Natural killer cell (primary cell): ENCODE data around the gene ALDH6A1. TPM values are rescaled to one million over a fixed set of nuclear protein-coding genes. Genes with fewer than 3 reads are reported as not detected.
A peak's percentile ranks its signal among the peaks of the same experiment; 100 is the strongest.
"Not testable (repeated sequence)": the region's sequence is repeated elsewhere in the genome, so short reads cannot be mapped to it uniquely, and the experiment has no call there.

Experiments used
- ATAC-seq, 3 donors: fragments of 150-1000 bp in 2 of 3; fragments of 200-7000 bp in 1 of 3; cut with Tn5 transposase; 1 replicate in 1 of 3; 2 replicates in 2 of 3; pipeline ENCODE4 v1.10.0; 2021; ENCODE audit warnings: mild to moderate bottlenecking in 2 of 3, moderate library complexity in 2 of 3
- DNase-seq, 2 donors: peaks; one replicate each; pipeline versions ENCODE4 v3.0.0 to v3.0.0-alpha.2; 2013 to 2021; ENCODE audit warnings: mixed read lengths in 1 of 2
- H3K27ac ChIP-seq: one replicate; pipeline ENCODE4 v1.5.1; 2013; ENCODE audit warnings: mild to moderate bottlenecking, low read length
- H3K27me3 ChIP-seq: one replicate; pipeline ENCODE4 v1.6.1; 2013; ENCODE audit warnings: low read length; ENCODE audit not compliant: control insufficient read depth, insufficient read depth
- H3K36me3 ChIP-seq: one replicate; pipeline ENCODE4 v1.6.1; 2013; ENCODE audit warnings: low read length; ENCODE audit not compliant: control insufficient read depth, insufficient read depth
- H3K4me1 ChIP-seq: one replicate; pipeline ENCODE4 v1.6.1; 2013; ENCODE audit warnings: low read length; ENCODE audit not compliant: control insufficient read depth, insufficient read depth
- H3K4me3 ChIP-seq: one replicate; pipeline ENCODE4 v1.5.1; 2013; ENCODE audit warnings: low read length
- H3K9me3 ChIP-seq: one replicate; pipeline ENCODE4 v1.6.1; 2013; ENCODE audit warnings: low read length; ENCODE audit not compliant: control insufficient read depth, insufficient read depth
- H3K27ac Mint-ChIP-seq, 2 donors: one replicate each; pipeline ENCODE4 v1.8.0; 2022; ENCODE audit warnings: mild to moderate bottlenecking in 2 of 2, mixed read lengths in 2 of 2, moderate library complexity in 1 of 2
- H3K27me3 Mint-ChIP-seq, 2 donors: one replicate each; pipeline ENCODE4 v1.8.0; 2022; ENCODE audit warnings: low read depth in 2 of 2, mixed read lengths in 2 of 2
- H3K36me3 Mint-ChIP-seq: one replicate; pipeline ENCODE4 v1.8.0; 2022; ENCODE audit warnings: mixed read lengths
- H3K4me1 Mint-ChIP-seq, 2 donors: one replicate each; pipeline ENCODE4 v1.8.0; 2022; ENCODE audit warnings: mixed read lengths in 2 of 2
- H3K4me3 Mint-ChIP-seq: one replicate; pipeline ENCODE4 v1.8.0; 2022; ENCODE audit warnings: mild to moderate bottlenecking, moderate library complexity, mixed read lengths
- H3K9me3 Mint-ChIP-seq, 2 donors: one replicate each; pipeline ENCODE4 v1.8.0; 2022; ENCODE audit warnings: mixed read lengths in 2 of 2
- WGBS: methylation state at CpG from one replicate; pipeline ENCODE4 v1.1.7; 2013; ENCODE audit warnings: missing lambda C conversion rate; ENCODE audit not compliant: insufficient coverage; 5-methylcytosine and 5-hydroxymethylcytosine counted together
- intact Hi-C: fragments of 100-400 bp; cut with micrococcal nuclease; formaldehyde crosslinking; loops from one replicate; pipeline ENCODE4 v1.14.2; 2022
- total RNA-seq, 4 donors: library from RNA; stranded (reverse); fragments of 120-200 nt in 1 of 4; gene quantifications; one replicate each; pipeline versions ENCODE4 v1.2.3 to v1.2.4, GENCODE V29; 2013 to 2022
- TF ChIP-seq, protein P1 (sequence below): fragments of 200-600 bp; IDR thresholded peaks from one replicate; pipeline ENCODE4 v1.8.0; 2022; ENCODE audit warnings: antibody characterized with exemption

Gene ALDH6A1
- total RNA-seq, 3 donors from 2014 or later (not counting 1 experiment from before 2014, with no cell fraction given) = 8.5 to 9.6 (median 9.5) TPM

GRCh38 chr14:74111395-74112216, 27.4 kb upstream of the ALDH6A1 start:
- not testable (repeated sequence) for H3K4me1 ChIP-seq, H3K27me3 ChIP-seq, H3K36me3 Mint-ChIP-seq, H3K27ac Mint-ChIP-seq, H3K27me3 Mint-ChIP-seq, H3K9me3 Mint-ChIP-seq, H3K4me1 Mint-ChIP-seq, H3K9me3 ChIP-seq, H3K4me3 Mint-ChIP-seq, H3K27ac ChIP-seq, H3K4me3 ChIP-seq
- intact Hi-C loops = loop anchor here (1.0 kb wide), 2 partner anchors 140 to 146 kb away; no protein-coding TSS in a partner anchor
- 96% methylated on average over 11 of the region's 13 CpGs for WGBS
- DNase-seq (peak in 1 of 2 donors; percentile 65), ATAC-seq (peak; percentile 60 to 76 (median 71))
- peaks cover 12% of the 10 kb centered on the region for H3K36me3 ChIP-seq
- TF ChIP-seq, protein P1, sequence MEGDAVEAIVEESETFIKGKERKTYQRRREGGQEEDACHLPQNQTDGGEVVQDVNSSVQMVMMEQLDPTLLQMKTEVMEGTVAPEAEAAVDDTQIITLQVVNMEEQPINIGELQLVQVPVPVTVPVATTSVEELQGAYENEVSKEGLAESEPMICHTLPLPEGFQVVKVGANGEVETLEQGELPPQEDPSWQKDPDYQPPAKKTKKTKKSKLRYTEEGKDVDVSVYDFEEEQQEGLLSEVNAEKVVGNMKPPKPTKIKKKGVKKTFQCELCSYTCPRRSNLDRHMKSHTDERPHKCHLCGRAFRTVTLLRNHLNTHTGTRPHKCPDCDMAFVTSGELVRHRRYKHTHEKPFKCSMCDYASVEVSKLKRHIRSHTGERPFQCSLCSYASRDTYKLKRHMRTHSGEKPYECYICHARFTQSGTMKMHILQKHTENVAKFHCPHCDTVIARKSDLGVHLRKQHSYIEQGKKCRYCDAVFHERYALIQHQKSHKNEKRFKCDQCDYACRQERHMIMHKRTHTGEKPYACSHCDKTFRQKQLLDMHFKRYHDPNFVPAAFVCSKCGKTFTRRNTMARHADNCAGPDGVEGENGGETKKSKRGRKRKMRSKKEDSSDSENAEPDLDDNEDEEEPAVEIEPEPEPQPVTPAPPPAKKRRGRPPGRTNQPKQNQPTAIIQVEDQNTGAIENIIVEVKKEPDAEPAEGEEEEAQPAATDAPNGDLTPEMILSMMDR = peak; percentile 60

DNA sequence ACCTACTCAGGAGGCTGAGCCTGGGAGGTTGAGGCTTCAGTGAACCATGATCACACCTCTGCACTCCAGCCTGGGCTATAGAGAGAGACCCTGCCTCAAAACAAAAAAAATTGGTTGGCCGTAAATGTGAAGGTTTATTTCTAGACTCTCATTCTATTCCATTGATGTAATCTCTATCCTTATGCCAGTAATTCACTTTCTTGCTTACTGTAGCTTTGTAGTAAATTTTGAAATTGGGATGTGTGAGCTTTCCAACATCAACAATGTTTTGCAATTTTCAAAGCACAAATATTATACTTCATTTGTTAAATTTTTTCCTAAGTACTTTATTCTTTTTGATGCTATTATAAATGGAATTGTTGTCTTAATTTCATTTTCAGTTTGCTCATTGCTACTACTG, 25.1 kb upstream of the ALDH6A1 start:
- no CpG with 5 or more reads among the region's 1 CpG for WGBS
- Mint-ChIP-seq H3K4me1 (no peaks in the 10 kb centered on the region), H3K27me3 (no peaks in the 10 kb centered on the region), H3K27ac (no peak overlapping the region), H3K36me3 (peaks cover 5% of the 10 kb centered on the region), H3K4me3 (no peak overlapping the region), H3K9me3 (no peaks in the 10 kb centered on the region)
- H3K27ac ChIP-seq = no peak overlapping the region
- DNase-seq (no peak), ATAC-seq (no peak)
- TF ChIP-seq, protein P1 = no peak
- no peaks in the 10 kb centered on the region for H3K9me3 ChIP-seq
- H3K4me3 ChIP-seq = no peak overlapping the region
- no peaks in the 10 kb centered on the region for H3K4me1 ChIP-seq
- H3K27me3 ChIP-seq = no peaks in the 10 kb centered on the region
- H3K36me3 ChIP-seq = peaks cover 17% of the 10 kb centered on the region
- intact Hi-C loops = no loop called here

DNA sequence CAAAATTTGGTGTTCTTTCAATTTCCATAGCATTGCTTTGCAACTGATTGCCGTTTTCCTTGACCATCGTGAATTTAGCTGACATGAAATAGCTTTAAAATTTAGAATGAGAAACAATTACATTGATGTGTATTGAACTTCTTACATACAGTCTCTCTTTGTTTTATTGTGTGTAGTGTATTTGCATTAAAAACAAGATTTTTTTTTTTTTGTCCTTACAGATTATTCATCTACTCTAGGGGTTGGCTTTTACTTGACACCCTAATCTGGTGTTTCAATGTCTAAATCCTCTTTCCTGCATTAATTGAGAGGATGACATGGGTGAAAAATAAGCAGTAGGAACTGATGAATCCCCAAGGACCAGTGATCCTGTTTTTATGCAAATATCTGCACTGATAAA, 21.1 kb upstream of the ALDH6A1 start:
- Histone ChIP-seq H3K4me3 (no peak overlapping the region), H3K36me3 (peaks cover 20% of the 10 kb centered on the region), H3K27me3 (no peaks in the 10 kb centered on the region), H3K27ac (no peak overlapping the region), H3K9me3 (no peaks in the 10 kb centered on the region), H3K4me1 (no peaks in the 10 kb centered on the region)
- DNase-seq (no peak), ATAC-seq (no peak)
- Mint-ChIP-seq H3K27ac (no peak overlapping the region), H3K27me3 (no peaks in the 10 kb centered on the region), H3K9me3 (no peaks in the 10 kb centered on the region), H3K36me3 (peaks cover 5% of the 10 kb centered on the region), H3K4me3 (no peak overlapping the region), H3K4me1 (no peaks in the 10 kb centered on the region)
- WGBS = 100% methylated on average over 2 of the region's 2 CpGs
- intact Hi-C loops = no loop called here
- TF ChIP-seq, protein P1 = no peak
